Activated CD8-positive, alpha-beta T cell treated with anti-CD3 and anti-CD28 coated beads for 36 hours (primary cell): ENCODE measurements around the gene SKAP1. TPM values are rescaled to one million over a fixed set of nuclear protein-coding genes. Genes with fewer than 3 reads are reported as not detected.
A peak's percentile ranks its signal among the peaks of the same experiment; 100 is the strongest.

Experiments
- ATAC-seq: fragments of 200-7000 bp; cut with Tn5 transposase; one replicate; pipeline ENCODE4 v1.10.0; 2021; ENCODE audit warnings: mild to moderate bottlenecking, moderate library complexity
- CTCF ChIA-PET: fragments of 350-600 bp; sonication (Branson Sonifier 250); formaldehyde crosslinking; loops from one replicate; lab custom pipeline; 2021; ENCODE audit warnings: antibody characterized with exemption; lab: Charles Lee
- POLR2A ChIA-PET: fragments of 350-600 bp; sonication (Branson Sonifier 250); formaldehyde crosslinking; loops from one replicate; lab custom pipeline; 2021; ENCODE audit warnings: antibody characterized with exemption; lab: Charles Lee
- DNase-seq: peaks from one replicate; pipeline ENCODE4 v3.0.0-alpha.2; 2020
- H3K27ac Mint-ChIP-seq: one replicate; pipeline ENCODE4 v1.8.0; 2021; ENCODE audit warnings: mild to moderate bottlenecking, mixed read lengths
- H3K27me3 Mint-ChIP-seq: one replicate; pipeline ENCODE4 v1.8.0; 2021; ENCODE audit warnings: mixed read lengths
- H3K36me3 Mint-ChIP-seq: one replicate; pipeline ENCODE4 v1.8.0; 2021; ENCODE audit warnings: low read depth, mixed read lengths
- H3K4me1 Mint-ChIP-seq: one replicate; pipeline ENCODE4 v1.8.0; 2021; ENCODE audit warnings: low read depth, mixed read lengths
- H3K4me3 Mint-ChIP-seq: one replicate; pipeline ENCODE4 v1.8.0; 2021; ENCODE audit warnings: mild to moderate bottlenecking, moderate library complexity, mixed read lengths
- H3K9me3 Mint-ChIP-seq: one replicate; pipeline ENCODE4 v1.8.0; 2021; ENCODE audit warnings: mixed read lengths
- CTCF ChIP-seq: fragments of 200-600 bp; IDR thresholded peaks from one replicate; pipeline ENCODE4 v1.8.0; 2022; ENCODE audit warnings: antibody characterized with exemption, mild to moderate bottlenecking
- intact Hi-C: fragments of 100-400 bp; cut with micrococcal nuclease; formaldehyde crosslinking; loops from one replicate; pipeline ENCODE4 v1.10.0; 2022
- total RNA-seq, 2 experiments: library from RNA; stranded (reverse); gene quantifications; one replicate each; pipeline ENCODE4 v1.2.3, GENCODE V29; 2021

The SKAP1 gene
- total RNA-seq, 2 experiments from 2014 or later: 73.9 to 81.3 TPM

GRCh38 chr17:48134912-48135480 lies 295.0 kb downstream of the SKAP1 start:
- H3K27me3 Mint-ChIP-seq: no peaks in the 10 kb centered on the region
- intact Hi-C loops: no loop called here
- ATAC-seq (peak; percentile 19), DNase-seq (no peak)
- peaks cover 5% of the 10 kb centered on the region for H3K4me1 Mint-ChIP-seq
- no peak for TF ChIP-seq CTCF
- no peak overlapping the region for H3K4me3 Mint-ChIP-seq
- peaks cover 11% of the 10 kb centered on the region for H3K36me3 Mint-ChIP-seq
- H3K9me3 Mint-ChIP-seq: no peaks in the 10 kb centered on the region
- no peak overlapping the region for H3K27ac Mint-ChIP-seq
- ChIA-PET CTCF (interaction anchor here (1.2 to 9.3 kb wide), 4 partner anchors 22 to 458 kb away, joined by 3 to 135 read pairs (median 4); no protein-coding TSS in a partner anchor), POLR2A (no interaction called here)

GRCh38 chr17:48132385-48132784 lies 297.6 kb downstream of the SKAP1 start:
- Mint-ChIP-seq H3K4me1 (no peaks in the 10 kb centered on the region), H3K9me3 (no peaks in the 10 kb centered on the region), H3K4me3 (no peak overlapping the region), H3K36me3 (peaks cover 2% of the 10 kb centered on the region), H3K27me3 (no peaks in the 10 kb centered on the region), H3K27ac (no peak overlapping the region)
- DNase-seq (no peak), ATAC-seq (no peak)
- intact Hi-C loops: no loop called here
- TF ChIP-seq CTCF: no peak
- CTCF ChIA-PET: interaction anchor here (0.7 to 9.3 kb wide), 6 partner anchors 9 to 458 kb away, joined by 3 to 135 read pairs (median 4); no protein-coding TSS in a partner anchor
- POLR2A ChIA-PET: no interaction called here

DNA sequence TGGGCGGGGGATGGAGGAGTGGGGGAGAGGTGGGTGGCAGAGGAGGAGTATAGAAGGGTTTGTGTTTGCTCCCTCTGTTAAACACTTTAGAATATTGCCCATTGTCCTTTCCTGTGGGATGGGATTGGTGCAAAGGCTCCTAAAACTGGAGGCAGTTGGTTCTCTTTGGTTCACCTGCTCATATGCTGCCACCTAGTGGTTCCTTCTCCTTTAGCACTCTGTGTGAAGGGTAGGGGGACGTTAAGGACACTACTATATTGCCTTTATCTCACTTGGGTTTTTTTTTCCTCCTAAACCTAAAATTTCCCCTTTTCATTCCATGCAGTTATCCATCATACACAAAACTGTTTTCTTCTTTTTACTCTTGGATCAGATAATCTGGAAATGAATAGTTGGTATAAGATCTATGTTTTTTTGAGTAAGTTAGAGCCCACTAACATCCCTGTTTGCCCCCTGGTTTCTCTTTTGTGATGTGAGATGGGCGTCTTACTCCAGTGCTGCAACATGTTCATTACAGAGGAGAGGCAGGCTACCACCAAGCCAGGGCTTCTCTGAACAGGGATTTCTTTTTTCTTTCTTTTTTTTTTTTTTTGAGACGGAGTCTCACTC lies 298.7 kb downstream of the SKAP1 start:
- H3K4me1 Mint-ChIP-seq: no peaks in the 10 kb centered on the region
- no peak overlapping the region for H3K4me3 Mint-ChIP-seq
- CTCF ChIA-PET: interaction anchor here (0.8 to 9.3 kb wide), 12 partner anchors 8 to 488 kb away, joined by 3 to 135 read pairs (median 6); no protein-coding TSS in a partner anchor
- TF ChIP-seq CTCF: peak; percentile 89
- POLR2A ChIA-PET: interaction anchor here (1.2 kb wide), 1 partner anchor 16 kb away, joined by 3 read pairs; no protein-coding TSS in a partner anchor
- intact Hi-C loops: loop anchor here (2.0 kb wide), 2 partner anchors 51 to 105 kb away; no protein-coding TSS in a partner anchor
- H3K27ac Mint-ChIP-seq: no peak overlapping the region
- H3K27me3 Mint-ChIP-seq: no peaks in the 10 kb centered on the region
- ATAC-seq: peak; percentile 78
- H3K36me3 Mint-ChIP-seq: peaks cover 3% of the 10 kb centered on the region
- DNase-seq: peak; percentile 66
- no peaks in the 10 kb centered on the region for H3K9me3 Mint-ChIP-seq

GRCh38 chr17:48129981-48130380 lies 300.0 kb downstream of the SKAP1 start:
- CTCF ChIA-PET: interaction anchor here (0.8 to 9.3 kb wide), 12 partner anchors 15 to 489 kb away, joined by 3 to 135 read pairs (median 4); no protein-coding TSS in a partner anchor
- H3K4me1 Mint-ChIP-seq: no peaks in the 10 kb centered on the region
- POLR2A ChIA-PET: interaction anchor here (0.8 to 1.2 kb wide), 2 partner anchors 14 to 104 kb away, joined by 3 read pairs; no protein-coding TSS in a partner anchor
- H3K4me3 Mint-ChIP-seq: no peak overlapping the region
- no peaks in the 10 kb centered on the region for H3K27me3 Mint-ChIP-seq
- no peak for DNase-seq
- no peak overlapping the region for H3K27ac Mint-ChIP-seq
- H3K36me3 Mint-ChIP-seq: peaks cover 6% of the 10 kb centered on the region
- no peaks in the 10 kb centered on the region for H3K9me3 Mint-ChIP-seq
- no peak for ATAC-seq
- intact Hi-C loops: loop anchor here (2.0 kb wide), 2 partner anchors 49 to 103 kb away; no protein-coding TSS in a partner anchor
- TF ChIP-seq CTCF: no peak

DNA sequence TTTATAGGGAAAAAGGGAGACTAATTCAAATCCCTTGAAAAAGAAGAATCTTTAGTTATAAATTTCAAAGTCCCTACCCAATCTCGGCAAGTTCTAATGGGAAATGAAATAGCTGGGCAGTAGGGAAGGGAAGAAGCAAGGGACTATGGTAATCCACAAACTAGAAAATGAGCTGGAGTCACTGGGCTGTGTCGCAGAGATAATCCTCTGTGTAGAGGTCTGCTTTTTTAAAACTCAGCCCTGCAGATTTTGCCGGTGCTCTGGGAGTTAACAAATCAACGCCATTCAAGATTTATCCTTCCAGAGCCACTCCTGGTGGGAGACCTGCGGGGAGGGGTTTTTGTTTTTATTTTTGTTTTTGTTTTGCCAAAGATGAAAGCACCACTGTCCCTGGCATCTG lies 301.6 kb downstream of the SKAP1 start:
- Mint-ChIP-seq H3K4me1 (no peaks in the 10 kb centered on the region), H3K9me3 (no peaks in the 10 kb centered on the region), H3K27ac (no peak overlapping the region), H3K4me3 (no peak overlapping the region), H3K27me3 (no peaks in the 10 kb centered on the region), H3K36me3 (peaks cover 7% of the 10 kb centered on the region)
- TF ChIP-seq CTCF: no peak
- POLR2A ChIA-PET: no interaction called here
- DNase-seq (no peak), ATAC-seq (no peak)
- CTCF ChIA-PET: interaction anchor here (1.0 to 9.3 kb wide), 6 partner anchors 10 to 103 kb away, joined by 3 to 135 read pairs (median 5); no protein-coding TSS in a partner anchor
- intact Hi-C loops: no loop called here
